Cardiac septum (tissue), 1 donor: ENCODE data around the gene FBXW5. TPM values are rescaled to one million over a fixed set of nuclear protein-coding genes. Genes with fewer than 3 reads are reported as not detected.

Experiments
- DNase-seq: peaks from one replicate; pipeline ENCODE4 v3.0.0-alpha.2; 2020; ENCODE audit warnings: low spot score
- intact Hi-C: fragments of 100-400 bp; cut with DNase I; formaldehyde crosslinking; loops from one replicate; pipeline ENCODE4 v1.14.0; 2022
- long read RNA-seq: library from polyadenylated mRNA; unstranded; transcript quantifications from one replicate; pipeline ENCODE4 v2.0.0, GENCODE V29; 2021
- total RNA-seq: library from RNA; stranded (reverse); fragmentation: NEBNext Ultra II Directional; extraction: Animal tissue kit (Norgen Biotek cat#: 25700); gene quantifications from one replicate; pipeline ENCODE4 v1.2.1, GENCODE V29; 2021
- donor health status: DM: no; HTN: no; CAD: no.

The FBXW5 gene, protein sequence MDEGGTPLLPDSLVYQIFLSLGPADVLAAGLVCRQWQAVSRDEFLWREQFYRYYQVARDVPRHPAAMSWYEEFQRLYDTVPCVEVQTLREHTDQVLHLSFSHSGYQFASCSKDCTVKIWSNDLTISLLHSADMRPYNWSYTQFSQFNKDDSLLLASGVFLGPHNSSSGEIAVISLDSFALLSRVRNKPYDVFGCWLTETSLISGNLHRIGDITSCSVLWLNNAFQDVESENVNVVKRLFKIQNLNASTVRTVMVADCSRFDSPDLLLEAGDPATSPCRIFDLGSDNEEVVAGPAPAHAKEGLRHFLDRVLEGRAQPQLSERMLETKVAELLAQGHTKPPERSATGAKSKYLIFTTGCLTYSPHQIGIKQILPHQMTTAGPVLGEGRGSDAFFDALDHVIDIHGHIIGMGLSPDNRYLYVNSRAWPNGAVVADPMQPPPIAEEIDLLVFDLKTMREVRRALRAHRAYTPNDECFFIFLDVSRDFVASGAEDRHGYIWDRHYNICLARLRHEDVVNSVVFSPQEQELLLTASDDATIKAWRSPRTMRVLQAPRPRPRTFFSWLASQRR
- total RNA-seq, result 162 TPM
- long read RNA-seq, transcript FBXW5-201 (9 exons, 2,274 nt), result major isoform, 523 of 929 reads
- long read RNA-seq, partial matches to known transcripts, result 174 of 929 reads
- long read RNA-seq, other reads (novel, unspliced or antisense), result 227 of 929 reads

GRCh38 chr9:136944519-136945332 lies at the start of gene FBXW5, which contains the start of gene C8G:
Gene FBXW5, minus strand, starts transcription at chr9:136944738. Its CDS starts 655 bp downstream, at chr9:136944083.
Gene C8G, plus strand, starts transcription at chr9:136945243. Its CDS starts 78 bp downstream, at chr9:136945321.
- peak; percentile 98 for DNase-seq
- intact Hi-C loops, result loop anchor here (2.0 to 5.0 kb wide), 3 partner anchors 42 to 154 kb away; partner anchors contain the start of genes TMEM141 and TRAF2

- intact Hi-C loops, result loop anchor here (2.0 kb wide), 1 partner anchor 16 kb away; the partner anchor contains the start of gene PTGDS
- DNase-seq, result no peak
These were observed 48.4 kb upstream of the FBXW5 start for GRCh38 chr9:136992819-136993369.

- DNase-seq, result peak; percentile 98
- intact Hi-C loops, result loop anchor here (2.0 kb wide), 1 partner anchor 15 kb away; the partner anchor contains the start of gene PTGDS
These were observed 47.7 kb upstream of the FBXW5 start, which contains the start of gene PAXX for GRCh38 chr9:136991993-136992818. Gene PAXX, plus strand, starts transcription at chr9:136992422. Its CDS starts 22 bp downstream, at chr9:136992444.

DNA sequence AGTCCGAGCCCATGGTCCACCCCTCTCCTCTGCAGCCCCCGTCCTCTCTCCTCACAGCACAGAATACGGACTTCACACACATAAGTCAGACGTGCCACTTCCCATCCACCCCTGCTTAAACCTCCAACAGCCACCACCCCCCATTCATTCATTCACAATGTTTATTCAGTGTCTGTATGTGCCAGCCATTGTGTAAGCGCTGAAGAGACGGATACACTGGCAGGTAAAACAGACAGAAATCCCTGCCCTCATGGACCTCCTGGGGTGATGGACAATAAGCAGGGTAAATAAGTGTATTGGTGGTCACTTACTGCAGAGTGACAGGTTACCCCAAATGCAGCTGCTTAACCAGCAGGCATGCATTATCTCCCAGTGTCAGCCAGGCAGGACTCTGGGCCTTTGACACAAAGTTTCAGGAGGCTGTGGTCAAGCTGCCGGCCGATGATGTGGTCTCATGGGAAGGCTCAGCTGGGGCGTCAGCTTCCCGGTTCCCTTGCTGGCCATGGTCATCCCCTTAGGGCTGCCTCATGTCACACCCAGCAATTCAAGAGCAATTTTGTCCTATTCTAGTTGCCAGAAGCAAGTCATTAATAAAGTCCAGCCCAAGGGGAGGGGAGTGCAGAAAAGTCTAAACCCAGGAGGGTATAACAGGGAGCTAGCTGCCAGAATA lies 45.8 kb upstream of the FBXW5 start:
- intact Hi-C loops, result no loop called here
- no peak for DNase-seq

DNA sequence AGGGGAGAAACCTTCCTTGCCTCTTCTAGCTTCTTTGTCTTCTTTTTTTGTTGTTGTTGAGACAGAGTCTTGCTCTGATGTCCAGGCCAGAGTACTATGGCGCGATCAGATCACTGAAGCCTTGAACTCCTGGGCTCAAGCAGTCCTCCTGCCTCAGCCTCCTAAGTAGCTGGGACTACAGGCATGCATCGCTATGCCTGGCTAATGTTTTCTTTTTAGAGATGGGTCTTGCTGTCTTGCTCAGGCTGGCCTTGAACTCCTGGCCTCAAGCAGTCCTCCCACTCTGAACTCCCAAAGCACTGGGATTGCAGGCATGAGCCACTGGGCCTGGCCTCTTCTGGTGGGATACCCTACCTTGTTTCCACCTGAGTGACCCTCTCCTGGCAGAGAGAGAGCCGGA lies 44.3 kb upstream of the FBXW5 start:
- no peak for DNase-seq
- intact Hi-C loops, result no loop called here

GRCh38 chr9:136985853-136986252 lies 41.3 kb upstream of the FBXW5 start:
- no peak for DNase-seq
- intact Hi-C loops, result no loop called here

DNA sequence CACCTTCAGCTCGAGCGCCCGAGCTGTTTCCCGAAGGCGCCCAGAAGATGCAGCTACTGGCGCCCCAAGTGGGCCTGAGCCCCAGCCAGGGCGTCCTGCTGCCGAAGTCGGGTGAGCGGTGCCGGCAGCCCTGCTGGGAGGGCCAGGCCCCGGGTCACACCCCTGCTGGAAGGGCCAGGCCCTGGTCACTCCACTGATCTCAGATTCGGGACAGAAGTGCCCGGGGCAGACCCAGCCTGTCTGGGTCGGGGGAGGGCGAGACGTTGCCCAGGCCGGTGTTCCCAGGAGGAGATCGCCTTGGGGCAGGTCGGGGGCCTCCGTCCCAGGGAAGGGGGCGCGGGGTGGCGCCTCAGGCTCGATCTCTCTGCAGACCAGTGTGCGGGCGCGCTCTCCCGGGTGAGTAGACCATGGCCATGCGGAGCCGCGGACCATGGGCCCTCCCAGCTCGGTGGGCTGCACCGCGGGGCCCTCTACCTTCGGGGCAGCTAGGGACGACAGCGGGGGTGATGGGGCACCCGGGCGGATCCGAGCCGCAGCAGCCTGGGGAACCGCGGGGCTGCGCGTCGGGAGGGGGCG lies 40.6 kb upstream of the FBXW5 start:
- intact Hi-C loops, result no loop called here
- no peak for DNase-seq

DNA sequence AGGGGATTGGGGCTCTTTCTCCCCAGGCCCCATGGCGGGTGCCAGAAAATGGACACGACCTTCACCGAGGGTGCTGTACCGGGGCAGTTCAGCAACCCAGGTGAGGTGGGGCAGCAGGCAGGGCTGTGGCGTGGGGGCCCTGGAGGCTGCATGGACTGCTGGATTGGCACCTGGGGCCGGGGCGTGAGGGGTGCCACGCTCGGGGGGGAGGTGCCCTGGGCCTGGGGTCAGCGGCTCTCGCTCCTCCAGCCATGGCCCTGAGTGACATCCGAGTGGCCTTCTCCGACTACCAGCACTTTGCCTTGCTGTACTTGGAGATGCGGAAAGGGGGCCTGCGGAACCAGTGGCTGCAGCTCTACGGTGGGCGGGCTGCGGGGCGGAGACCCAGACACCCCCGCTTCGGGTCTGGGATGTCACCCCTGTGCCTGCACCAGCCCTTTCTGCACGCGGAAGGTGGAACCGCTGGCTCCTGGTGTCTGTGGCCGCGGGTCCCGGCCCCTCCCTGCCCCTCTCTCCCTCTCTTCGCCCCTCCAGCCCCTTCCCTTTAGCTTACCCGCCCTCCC lies 40.0 kb upstream of the FBXW5 start:
- intact Hi-C loops, result no loop called here

GRCh38 chr9:136983656-136984314 lies 39.2 kb upstream of the FBXW5 start:
- no peak for DNase-seq
- intact Hi-C loops, result no loop called here

More for the DNA sequence above, 40.0 kb upstream of the FBXW5 start:
- no peak for DNase-seq

DNA sequence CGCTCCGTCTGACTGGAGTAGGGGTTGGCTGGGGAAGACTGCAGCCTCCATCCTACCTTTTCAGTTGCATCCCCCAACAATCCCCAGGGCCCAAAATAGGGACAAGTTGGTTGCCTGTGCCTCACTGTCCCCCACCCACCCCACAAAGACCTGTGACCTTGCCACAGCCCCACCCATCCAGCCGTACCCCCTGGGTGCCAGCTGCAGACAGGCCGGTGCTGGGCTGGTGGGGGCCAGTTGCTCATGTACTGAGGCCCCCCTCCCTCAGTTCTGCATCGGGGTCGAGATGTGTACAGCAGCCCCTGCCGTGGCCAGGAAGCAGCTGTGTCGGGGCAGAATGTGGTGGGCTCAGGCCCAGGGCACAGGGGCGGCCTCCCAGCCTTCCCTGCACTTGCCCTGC lies 38.6 kb upstream of the FBXW5 start:
- no peak for DNase-seq
- intact Hi-C loops, result no loop called here

DNA sequence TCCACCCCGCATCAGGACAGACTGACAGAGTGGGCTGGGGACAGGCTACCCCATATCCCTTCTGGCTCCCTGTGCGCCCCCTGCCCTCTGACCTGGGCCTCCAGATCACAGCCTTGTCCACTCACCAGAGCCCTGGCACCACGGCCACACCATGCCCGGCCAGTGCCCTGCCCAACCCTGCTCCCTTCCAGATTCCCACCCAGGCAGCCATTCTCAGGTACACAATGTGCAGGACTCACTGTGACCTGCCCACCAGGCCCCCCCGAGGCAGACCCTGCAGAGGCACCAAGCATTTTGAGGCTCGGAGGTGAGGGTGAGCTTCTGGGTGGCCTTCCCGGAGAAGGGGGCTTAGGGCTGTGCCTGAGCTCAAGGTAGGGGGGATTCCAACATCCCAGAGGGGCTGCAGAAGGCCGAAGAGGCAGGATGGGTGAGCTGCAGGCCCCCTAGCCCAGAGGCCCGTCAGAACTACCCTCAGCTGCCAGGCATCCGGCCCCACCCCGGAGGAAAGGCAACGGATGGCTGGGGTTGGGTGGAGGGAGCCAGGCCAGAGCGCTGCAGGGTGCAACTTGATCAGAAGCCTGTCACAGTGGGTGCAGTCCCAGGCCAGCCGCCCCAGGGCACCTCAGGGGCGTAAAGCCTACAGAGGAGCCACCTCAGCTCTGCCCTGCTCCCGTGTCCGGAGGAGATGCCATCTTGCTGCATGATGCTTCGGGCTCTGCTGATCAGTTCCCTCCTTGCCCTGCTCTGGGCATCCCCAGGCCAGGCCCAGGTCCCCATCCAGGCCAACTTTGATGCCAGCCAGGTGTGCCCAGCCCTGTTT lies 37.9 kb upstream of the FBXW5 start, which contains the start of gene LCNL1:
Gene LCNL1 (plus strand): TSS at position 762 of the 820 bp plus-strand sequence. CDS start 594 bp downstream, outside the sequence.
- intact Hi-C loops, result no loop called here
- DNase-seq, result no peak

- peak; percentile 86 for DNase-seq
These were observed 37.2 kb upstream of the FBXW5 start for GRCh38 chr9:136981588-136982231.

GRCh38 chr9:136980669-136981478 lies 36.3 kb upstream of the FBXW5 start:
- intact Hi-C loops, result no loop called here
- DNase-seq, result no peak

More at GRCh38 chr9:136981588-136982231, 37.2 kb upstream of the FBXW5 start:
- intact Hi-C loops, result no loop called here

GRCh38 chr9:136979769-136980587 lies 35.4 kb upstream of the FBXW5 start:
- intact Hi-C loops, result no loop called here
- DNase-seq, result no peak
